CMK (cell line): Measurements from ENCODE around the gene CMTM2.
"Not testable (repeated sequence)": the region's sequence is repeated elsewhere in the genome, so short reads cannot be mapped to it uniquely, and the experiment has no call there.

Experiments used
- DNase-seq: peaks from one replicate; pipeline ENCODE4 v3.0.0-alpha.2; 2010; ENCODE audit warnings: low read depth

CMTM2 gene

DNA sequence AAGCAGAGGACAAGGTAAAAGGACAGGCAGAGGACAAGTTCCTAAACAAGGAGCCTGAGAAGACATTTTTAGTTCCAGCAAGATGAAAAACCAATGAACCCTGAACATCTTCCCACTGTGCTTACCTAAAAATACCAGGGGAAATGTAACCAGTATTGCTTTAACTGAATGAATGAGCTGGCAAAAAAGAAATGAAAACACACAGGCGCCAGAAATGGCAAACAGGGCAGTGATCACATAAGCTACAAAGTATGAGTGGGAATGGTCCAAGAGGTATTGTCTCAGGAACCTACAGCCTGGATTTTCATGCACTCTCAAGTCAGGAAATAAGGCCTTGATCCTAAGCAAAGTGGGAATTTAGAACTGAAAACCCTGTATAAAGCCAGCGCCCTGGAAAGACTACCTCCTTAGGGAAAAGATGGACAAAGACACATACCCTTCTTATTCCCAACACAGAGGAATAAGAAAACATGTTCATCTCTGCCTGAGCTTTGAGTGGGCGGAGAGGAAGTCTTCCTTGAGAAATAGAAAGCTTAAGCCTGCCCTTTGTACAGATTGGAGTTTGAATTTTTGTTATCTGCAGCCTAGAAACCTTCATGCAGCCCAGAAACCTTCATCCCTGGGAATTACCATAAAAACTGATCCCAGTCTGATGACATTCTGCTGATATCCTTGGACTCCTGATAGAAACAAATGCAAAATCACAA, 2.1 kb downstream of the CMTM2 start:
- no peak for DNase-seq

DNA sequence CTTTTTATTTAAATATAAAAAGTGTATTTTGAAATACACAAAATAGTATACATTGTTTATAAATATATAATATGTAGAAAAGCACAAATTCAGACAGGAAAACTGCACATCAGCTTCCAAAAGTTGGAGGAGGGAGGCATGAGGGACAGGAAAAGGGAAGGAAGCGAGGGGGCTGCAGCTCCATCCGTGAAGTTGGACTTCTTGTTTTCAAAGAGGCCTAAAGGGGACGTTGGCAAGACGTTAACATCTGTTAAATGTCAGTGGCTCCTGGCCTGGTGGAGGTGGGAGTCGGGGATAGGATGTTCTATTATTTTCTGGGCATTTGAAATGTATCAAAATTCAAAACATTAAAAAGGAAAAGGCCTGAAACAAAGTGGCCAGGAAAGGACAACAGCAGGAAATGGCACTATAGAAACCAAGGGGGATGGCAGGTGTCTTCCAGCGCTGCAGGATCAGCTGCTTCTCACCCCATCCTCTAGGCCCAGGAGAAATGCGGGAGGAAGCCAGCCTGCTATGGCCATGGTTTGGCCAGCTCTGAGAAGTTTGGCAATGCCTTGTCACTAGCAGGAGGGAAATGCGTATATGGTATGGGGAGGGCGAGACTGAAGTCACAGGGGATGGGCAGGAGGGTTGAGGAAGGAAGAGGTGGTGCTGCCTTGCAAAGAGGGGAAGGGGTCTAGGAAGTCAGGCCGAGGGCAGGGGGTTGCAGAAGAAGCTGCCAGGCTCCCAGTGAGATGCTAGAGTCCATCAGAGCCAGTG, 6.4 kb downstream of the CMTM2 start:
- no peak for DNase-seq

DNA sequence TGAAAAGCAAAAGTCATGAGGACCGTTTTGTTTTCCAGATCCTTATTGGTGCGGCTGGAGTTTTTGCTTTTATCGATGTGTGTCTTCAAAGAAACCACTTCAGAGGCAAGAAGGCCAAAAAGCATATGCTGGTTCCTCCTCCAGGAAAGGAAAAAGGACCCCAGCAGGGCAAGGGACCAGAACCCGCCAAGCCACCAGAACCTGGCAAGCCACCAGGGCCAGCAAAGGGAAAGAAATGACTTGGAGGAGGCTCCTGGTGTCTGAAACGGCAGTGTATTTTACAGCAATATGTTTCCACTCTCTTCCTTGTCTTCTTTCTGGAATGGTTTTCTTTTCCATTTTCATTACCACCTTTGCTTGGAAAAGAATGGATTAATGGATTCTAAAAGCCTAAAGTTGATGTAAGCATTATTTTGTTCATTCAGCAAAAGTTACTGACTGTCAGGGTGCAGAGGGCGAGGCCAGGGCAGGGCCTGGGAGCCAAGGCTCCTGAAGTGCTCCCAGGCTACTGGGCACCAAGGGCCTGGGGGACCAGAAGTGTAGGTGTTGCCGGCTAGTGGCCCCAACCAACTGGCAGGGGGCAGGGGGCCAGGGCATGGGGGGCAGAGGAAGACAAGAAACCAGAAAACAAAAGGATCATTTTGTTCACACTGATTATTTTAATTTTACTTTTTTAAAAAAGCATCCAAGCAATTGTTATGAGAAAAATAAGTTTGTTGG, 8.8 kb downstream of the CMTM2 start:
- no peak for DNase-seq

DNA sequence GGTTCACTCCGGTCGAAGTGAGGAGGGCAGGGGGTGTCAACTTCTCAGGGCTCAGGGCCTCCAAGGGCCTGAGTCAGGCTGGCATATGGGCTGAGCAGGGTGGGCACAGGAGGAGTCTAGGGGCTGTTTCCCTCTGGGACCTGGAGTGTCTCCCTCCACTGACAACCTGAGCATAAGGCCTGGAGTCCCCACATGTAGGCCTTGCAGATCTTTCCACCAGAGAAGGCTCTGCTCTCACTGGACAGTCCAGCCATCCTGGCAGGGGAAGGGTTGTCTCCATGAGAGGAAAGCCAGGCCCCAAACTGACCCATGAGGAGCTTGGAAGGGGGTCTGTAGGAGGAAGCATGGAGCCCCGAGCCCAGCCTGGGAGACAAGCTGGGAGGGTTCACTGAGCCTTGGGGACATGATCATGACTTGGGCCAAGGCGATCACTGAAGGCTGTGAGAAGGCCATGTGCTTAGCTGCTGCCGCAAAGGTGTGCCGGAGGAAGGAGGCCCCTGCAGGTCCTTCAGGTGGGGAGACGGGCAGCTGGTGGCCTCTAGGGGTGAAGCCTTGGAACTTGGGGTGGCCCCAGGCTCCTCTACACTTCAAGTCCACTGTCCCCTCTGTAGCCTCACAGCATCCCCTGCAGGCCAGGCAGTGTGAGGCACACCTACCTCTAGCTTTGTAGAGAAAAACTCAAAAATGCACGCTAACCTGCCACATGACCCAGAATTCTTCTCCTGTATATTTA, 9.9 kb downstream of the CMTM2 start:
- no peak for DNase-seq

DNA sequence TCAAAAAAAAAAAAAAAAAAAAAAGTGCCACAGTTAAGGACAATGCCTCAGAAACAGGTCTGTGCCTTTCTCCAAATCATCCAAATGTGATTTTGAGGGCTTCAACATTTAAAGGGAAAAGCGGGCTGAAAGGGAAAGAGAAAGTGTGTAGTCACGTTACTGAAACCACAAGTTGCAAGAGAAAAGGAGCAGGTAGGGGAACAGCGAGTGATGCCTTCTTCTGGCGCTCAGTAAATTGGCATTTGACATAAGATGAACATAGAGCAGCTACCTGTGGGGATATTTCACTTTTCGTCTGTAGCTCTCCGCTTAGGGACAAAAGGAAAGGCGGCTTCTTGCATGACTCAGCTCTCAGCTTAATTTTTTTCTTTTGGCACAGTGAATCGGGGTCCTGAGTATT, 11.1 kb downstream of the CMTM2 start:
- no peak for DNase-seq

DNA sequence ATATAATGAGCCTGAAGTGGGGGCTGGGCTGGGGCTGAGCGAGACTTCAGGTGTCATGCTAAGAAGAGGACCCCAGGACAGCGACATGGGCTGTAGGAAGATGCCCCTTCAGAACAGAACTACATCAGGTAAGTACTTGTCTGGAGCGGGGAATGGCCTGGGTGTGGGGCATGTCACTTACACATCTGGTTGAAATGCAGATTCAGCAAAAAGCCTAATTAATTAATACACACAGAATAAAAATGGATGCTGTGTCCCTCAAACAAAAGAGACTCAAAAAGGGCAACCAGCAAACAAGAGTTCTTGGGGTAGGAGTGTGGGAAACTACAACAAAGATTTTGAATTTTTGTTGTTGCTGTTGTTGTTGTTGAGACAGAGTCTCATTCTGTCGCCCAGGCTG, 11.8 kb downstream of the CMTM2 start:
- DNase-seq = no peak

DNA sequence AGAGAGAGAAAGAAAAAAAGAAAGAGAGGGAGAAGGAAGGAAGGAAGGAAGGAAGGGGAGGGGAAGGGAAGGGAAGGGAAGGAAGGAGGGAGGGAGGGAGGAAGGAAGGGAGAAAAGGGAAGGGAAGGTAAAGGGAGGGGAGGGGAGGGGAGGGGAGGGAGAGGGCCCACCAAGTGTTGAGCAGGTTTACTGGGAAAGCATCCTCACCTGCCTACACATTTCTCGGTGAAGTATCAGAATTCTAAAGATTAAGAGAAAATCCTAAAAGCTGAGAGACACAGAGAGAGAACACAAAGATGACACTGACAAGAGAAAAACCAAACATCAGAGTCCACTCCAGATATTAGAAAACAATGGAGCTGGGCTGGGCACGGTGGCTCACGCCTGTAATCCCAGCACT, 13.0 kb downstream of the CMTM2 start:
- no peak for DNase-seq

DNA sequence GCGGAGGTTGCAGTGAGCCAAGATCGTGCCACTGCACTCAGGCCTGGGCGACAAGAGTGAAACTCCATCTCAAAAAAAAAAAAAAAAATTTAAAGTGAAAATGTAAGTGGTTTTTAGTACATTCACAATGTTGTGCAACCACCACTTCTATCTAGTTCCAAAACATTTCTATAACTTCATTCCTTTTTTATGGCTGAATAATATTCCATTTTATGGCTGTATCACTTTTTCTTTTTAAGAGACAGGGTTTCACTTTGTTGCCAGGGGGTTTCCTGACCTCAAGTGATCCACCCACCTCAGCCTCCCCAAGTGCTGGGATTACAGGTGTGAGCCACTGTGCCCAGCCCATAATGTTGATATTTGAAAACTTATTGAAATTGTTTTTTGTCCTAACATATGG, 13.6 kb downstream of the CMTM2 start:
- DNase-seq = no peak

DNA sequence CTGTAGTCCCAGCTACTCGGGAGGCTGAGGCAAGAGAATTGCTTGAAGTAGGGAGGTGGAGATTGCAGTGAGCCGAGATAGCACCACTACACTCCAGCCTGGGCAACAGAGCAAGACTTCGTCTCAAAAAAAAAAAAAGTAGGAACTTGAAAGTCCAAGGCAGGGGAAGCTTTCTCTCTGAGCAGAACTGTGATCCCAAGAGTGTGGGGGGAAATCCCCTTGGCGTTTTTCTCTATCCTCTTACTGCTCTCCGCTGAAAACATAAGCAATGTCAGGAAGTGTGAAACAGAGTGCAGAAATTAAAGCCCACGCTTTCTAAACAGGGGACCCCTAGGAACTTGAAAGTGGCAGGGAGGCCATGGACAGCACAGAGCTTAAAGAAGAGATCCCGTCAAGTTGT, 15.5 kb downstream of the CMTM2 start:
- DNase-seq = no peak

DNA sequence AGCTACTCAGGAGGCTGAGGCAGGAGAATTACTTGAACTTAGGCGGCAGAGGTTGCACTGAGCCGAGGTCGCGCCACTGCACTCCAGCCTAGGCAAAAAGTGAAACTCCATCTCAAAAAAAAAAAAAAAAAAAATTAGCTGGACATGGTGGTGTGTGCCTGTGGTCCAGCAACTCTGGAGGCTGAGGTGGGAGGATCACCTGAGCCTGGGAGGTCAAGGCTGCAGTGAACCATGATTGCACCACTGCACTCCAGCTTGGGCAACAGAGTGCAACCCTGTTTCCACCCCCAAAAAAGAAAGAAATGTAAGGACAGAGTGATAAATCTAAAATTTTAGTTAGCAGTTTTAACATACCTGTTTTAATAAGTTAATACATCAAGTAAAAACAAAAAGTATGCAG, 17.3 kb downstream of the CMTM2 start:
- not testable (repeated sequence) for DNase-seq

DNA sequence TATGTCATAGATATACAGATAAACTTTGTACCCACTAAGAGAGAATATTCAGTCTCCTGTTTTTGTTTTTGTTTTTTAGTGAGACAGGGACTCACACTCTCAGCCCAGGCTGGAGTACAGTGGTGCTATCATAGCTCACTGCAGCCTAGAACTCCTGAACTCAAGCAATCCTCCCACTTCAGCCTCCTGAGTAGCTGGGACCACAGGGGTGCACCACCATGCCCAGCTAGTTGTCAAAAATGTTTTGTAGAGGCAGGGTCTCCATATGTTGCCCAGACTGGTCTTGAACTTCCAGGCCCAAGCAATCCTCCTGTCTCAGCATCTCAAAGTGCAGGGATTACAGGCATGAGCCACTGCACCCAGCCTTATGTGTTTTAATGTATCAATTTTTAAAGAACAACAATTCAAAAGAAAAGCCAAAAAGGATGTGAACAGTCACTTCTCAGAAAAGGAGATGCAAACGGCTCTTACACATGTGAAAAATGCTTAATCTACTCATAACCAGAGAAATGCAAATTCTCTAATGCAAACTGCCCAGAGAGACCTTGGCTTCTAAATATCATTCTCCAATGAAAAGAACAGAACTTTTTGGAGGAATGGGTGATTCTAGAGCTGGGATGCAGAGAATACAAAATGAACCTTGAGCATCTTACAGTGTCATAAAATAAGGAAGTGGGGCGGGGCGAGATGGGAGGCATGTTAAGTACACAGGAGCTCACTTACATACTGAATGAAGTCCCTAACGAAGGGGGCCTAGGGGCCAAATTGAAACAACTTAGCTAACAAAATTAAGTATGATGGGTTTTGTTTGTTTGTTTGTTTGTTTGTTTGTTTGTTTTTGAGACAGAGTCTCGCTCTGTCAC, 18.0 kb downstream of the CMTM2 start:
- no peak for DNase-seq

DNA sequence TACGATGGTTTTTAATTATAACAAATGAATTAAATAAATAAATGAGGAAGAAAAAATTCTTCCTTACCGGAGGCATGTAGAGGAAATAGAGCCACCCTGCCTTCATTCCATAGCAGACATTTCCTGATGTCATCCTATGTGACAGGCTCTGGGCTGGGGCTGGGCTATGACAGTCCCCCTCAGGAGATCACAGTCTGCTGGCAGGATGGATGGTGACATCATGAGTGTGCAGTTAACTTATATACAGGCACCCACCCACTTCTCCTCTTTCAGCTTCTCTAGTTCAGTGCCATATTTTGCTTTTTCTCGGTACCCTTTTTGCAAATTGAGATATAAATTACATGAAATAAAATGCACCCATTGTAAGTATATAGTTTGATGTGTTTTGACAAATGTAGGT, 18.8 kb downstream of the CMTM2 start:
- no peak for DNase-seq

DNA sequence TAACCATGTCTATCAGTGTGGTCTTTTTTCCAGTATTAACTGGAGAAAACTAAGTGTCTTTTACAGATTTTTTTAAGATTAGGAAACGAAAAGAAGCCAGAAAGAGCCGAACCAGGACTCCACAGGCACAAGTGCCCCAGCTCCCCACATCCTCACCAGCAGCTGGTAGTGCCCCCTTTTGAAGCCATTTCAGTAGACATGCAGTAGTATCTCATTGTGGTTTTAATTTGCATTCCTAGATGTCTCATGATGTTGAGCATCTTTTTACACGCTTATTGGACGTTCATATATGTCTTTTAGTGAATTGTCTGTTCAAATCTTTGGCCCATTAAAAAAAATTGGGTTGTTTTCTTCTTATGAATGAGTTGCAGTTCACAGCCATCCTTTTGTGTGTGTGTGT, 20.5 kb downstream of the CMTM2 start:
- no peak for DNase-seq

DNA sequence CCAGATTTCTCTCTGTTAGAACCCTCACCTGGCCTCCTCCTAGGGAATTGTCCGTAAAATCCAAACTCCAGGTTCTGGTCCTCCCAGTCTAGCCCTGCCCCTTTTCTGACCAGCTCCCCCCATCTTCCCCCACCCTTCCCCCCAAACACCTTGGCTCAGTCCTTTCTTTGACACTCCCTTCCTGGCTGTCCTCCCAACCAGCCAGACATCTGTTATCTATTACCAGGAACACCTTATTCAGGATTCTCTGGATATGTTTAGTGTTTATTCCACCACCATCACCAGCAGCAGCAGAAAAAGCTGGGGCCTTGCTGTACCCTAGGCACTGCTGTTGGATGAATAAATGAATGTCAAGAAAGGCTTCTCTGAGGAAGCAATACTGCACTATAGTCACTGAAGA, 21.2 kb downstream of the CMTM2 start:
- no peak for DNase-seq

DNA sequence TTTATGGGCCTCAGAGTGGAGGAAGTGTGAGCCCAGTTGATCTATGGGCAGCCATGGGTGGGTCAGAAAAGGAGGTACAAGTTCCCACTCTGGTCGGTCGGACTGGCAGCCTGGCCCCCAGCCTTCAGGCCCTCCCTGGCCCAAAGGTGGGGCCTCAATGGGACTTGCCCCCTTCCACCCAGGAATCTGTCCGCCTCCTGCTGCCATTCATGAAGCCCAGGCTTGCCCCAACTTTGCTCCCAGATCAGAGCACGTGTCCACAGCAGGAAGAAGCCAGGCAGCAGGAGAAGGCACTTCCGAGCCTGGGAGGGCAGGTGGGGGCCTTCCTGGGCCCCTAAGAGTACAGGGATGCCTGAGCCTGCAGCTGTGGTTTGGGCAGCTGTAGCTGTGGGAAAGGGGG, 22.2 kb downstream of the CMTM2 start:
- no peak for DNase-seq

DNA sequence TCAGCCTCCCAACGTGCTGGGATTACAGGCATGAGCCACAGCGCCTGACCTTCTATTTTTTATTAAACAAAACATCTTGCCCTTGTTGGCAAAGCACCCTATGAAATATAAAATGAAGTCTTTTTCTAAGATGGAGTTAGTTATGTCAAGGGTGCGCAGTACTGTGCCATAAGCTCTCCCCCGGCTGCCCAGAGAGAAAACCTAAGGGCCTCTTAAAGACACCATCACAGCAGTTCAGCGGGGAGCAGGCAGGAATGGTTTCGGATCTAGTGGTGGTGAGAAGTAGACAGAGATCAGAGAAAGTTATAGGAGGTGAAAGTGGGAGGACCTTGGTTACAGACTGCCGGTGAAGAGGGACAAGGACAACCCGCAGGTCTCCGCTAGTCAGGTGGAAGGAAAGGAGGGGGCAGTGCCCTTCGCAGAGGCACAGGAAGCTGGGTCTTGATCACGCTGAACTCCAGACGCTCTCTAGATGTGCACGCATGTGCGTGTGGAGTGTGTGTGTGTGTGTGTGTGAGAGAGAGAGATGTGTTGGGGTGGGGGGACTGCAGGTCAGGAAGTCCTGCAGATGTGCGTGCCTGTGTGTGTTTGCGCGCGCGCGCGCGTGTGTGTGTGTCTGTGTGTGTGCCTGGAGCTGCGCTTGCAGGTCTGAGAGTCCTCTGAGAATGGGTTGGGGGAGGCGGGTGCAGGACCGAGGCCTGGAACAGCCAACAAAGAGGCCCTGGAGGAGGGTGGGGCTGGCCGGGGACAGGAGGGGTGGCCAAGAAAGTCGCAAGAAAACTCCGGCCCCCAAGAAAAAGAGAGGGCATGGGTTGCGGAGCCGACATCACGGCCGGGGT, 24.5 kb downstream of the CMTM2 start:
- DNase-seq = peak; percentile 91

DNA sequence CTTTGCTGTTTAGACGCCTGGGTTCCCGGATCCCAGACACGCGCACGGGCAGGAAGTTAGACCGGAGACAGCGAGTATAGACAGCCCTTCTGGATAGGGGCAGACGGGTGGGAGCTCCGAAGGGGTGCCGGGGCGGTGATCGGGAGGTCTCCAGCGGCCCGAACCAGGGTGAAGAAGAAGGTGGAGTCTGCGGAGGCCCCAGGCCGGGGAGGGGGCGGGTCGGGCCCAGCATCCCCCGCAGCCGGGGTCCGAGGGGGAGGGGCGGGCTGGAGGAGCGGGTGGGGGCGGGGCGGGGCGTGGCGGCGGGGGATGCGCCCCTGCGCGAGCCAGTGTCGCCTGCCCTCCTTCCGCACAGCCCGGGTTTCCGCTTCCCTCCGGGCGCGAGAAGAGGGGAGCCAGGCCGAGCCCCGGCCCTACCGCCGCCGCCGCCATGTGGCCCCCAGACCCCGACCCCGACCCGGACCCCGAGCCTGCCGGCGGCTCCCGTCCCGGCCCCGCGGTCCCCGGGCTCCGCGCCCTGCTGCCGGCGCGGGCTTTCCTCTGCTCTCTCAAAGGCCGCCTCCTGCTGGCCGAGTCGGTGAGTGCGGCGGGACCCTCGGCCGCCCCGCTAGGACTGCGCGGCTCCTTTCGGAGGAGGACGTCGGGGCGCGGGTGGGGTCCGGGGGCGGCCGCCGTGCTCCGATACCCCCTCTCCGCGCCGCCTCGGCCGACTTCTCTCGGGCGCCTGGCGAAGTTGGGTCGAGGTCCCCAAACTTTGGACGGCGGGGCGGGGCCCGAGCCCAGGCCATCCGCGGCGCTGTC, 25.3 kb downstream of the CMTM2 start, which contains the start of gene CMTM3:
TSS of gene CMTM3 (plus strand) at position 329 of the 801 bp plus-strand sequence. CDS start at position 431, 102 bp downstream.
- peak; percentile 47 for DNase-seq

DNA sequence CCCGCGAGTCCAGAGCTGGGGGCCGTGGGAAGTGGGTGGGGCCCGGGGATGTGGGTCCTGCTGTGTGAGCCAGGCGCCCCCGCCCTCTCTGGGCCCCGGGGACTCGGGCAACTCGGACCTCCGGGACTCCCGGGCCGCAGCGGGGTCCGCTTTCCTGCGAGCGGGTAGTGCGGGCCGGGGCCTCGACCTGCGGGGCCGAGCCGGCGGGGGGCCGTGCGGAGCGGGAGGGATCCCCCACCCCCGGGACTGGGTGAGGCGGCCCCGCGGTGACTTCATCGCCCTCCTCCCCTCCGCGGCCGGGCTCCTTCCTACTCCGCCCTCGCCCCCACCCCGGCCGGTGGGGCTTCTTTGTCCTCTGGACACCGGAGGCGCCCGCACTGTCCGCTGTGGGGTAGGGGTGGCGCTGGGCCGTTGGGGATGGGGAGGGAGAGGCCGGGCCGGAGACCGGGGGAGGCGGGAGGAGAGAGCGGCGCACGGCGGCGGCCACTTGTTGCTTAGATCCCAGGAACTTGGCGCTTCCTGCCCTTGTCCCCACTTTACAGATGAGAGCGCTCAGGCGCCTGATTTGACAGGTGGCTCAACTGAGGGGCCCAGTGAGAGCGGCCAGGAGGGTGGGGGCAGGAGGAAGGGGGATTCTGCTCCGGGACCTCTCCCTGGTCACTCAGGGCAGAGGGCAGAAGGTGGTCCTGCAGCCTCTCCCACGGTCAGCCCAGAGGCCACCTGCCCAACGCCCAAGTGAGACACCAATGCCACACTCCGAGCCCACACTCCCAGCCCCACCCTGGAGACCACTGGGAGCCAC, 26.1 kb downstream of the CMTM2 start:
- DNase-seq = peak; percentile 38
